NCI-H2196 treated with DMSO at 0.1 percent for 48 hours (cell line): Measurements from ENCODE around the gene GOLGA5.

Experiments
- DNase-seq: peaks from one replicate; lab custom pipeline; 2025; ENCODE audit not compliant: unreplicated experiment; lab: John Stamatoyannopoulos, UW

The GOLGA5 gene

DNA sequence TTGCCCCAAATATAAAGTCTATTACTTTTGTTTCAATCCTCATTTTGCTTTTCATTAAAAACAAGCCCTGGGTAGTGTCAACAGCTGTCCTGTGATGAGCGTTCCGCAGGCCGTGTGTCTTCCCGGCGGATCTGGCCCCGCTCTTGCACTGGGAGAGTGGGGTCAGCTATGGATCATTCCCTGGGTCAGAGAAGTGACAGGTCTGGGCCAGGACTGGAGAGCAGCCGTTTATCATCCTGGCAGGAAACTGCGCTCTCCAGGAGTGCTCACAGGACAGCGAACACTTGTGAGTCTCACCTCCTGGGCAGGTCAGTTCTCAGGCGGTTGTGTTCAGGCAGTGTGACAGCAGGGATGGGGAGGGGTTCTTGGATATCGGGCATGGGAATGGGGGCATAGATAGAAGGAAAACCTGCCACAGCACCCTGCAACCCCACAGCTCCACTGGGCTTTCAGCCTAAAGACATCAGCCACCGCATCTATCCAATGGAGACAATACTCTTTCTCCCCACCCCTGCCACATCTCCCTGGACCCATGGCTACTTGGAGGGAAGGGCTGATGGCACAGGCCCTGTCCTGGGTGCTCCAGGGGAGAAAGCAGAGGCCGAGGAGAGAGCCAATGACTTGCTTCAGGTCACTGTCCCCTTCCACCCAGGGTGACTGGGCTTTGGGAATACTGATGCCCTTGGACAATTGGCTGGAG lies 81.0 kb downstream of the GOLGA5 start:
- no peak for DNase-seq

DNA sequence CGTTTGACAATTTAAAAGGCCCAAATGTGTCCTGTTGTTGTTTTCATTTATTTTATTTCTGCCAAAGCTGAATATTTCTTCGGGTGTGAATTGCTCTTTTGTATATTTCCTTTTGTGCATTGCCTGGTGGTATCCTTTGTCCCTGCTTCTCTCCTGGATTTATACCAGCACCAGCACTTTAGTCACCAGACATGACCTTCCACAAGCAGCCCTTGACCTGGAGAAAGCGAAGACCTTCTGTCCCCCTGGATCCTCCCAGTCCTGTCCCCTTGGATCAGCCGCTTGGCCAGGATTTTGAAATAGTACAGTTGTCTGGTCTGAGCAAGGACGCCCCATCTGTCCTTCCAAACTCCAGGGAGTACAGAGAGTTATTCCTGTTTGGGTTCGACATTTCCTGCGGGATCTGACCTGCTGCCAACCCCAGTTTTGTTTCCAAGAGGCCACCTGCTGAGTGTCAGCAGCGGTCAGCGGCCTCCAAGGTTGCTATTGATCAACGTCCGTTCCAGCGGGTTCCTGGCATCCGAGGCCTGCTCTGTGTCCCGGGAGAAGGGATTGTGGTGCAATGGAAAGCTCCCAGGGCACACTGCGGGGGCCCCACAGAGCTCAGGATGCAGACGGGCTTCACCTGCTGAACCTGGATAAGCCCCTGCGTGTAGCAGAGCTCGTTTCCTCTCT lies 83.8 kb downstream of the GOLGA5 start:
- no peak for DNase-seq

DNA sequence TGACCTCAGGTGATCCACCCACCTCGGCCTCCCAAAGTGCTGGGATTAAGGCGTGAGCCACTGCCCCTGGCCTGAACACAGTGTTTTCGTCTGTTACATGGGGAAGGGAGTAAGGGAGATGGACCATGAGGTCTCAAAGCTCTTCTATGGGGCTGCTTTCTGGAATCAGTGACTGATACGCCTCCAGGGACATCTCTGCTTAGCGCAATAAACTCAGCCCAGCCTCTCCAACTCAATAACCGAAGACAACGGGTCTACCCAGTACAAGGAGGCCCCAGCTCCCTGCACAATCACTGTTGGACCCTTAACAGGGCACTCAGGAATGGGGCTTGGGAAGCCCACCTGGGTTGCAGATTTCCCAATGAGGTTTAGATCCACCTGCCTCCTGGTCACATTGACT lies 86.2 kb downstream of the GOLGA5 start:
- no peak for DNase-seq

DNA sequence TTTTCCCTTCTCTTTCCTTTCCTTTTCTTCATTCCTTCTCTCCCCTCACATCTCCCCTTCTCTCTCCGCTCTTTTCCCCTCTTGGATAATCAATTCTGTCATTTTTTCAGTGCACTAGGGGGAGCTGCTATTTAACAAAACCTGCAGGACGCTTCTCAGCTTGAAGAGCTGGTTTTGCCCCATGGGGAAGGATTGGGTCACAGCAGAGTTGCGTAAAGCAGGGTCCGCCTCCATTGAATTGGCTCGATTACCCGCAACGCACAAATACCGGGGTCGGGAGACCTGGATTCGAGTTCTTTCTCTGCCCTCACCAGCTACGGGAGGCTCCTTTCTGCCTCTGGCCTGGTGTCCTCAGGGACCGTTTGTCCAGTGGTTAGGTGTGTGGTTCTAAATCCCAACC lies 86.7 kb downstream of the GOLGA5 start:
- DNase-seq, result no peak

DNA sequence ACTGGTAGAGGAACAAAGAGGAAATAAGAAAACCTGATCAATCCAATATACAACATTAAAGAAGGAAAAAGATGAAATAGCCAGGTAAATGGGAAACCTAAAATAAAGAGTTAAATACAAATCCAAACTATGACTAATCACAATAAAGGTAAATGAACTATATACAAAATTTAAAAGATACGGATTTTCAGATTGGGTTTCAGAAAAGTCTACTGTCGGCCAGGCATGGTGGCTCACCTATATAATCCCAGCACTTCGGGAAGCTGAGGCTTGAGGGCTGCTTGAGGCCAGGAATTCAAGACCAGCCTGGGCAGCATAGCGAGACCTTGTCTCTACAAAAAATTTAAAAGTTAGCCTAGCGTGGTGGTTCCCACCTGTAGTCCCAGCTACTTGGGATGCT lies 89.0 kb downstream of the GOLGA5 start:
- DNase-seq, result no peak

DNA sequence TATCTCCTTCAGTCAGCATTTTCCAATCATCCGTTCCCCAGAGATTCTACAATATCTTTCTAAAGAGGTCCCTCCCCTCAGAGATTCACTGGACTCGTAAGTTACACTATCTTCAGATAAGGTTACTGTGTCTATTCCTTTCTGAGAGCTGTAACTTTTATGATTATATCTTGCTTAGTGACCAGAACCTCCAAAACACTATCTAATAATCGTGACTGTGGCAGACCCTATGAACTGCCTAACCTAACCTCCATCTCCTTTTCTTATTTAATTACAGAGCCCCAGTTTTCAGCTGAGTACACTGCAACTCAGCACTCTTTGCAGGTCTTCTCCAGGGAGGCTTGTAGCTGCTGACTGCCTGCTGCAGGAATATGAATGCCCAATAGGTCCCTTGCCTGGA lies 90.3 kb downstream of the GOLGA5 start:
- no peak for DNase-seq

DNA sequence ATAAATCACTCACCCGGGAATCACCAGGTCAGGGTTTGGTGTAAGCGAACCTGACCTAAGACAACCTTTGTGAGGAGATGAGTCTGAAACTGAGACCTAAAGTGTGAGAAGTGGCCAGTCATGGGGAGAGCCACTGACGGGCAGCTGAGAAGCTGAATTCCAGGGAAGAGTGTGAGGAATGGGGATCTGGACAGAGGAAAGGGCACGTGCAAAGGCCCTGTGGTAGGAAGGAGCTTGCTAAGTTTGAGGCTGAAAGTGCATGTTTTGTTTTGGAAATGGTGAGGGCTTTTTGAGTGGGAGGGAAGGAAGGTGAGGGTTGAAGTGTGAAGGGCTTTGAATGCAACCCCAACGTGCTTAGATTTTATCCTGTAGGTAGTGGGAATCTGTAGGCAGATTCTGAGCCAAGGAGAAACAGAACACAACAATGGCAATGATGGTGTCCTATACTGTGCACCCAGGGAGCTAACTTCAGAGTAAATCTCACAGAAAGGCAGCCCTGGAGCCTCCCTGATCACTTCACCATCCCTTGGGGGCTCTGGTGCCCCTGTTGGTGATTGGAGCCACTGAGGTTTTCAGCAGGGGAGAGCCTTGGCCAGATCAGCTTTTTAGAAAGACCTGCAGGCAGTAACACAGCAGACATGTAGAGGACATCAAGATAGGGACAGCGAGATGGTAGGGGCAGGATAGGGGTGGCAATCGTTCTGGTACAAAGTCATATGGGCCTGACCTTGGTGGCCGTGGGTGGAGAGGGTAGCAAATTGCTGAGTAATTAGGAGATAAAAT lies 91.4 kb downstream of the GOLGA5 start:
- DNase-seq, result no peak

DNA sequence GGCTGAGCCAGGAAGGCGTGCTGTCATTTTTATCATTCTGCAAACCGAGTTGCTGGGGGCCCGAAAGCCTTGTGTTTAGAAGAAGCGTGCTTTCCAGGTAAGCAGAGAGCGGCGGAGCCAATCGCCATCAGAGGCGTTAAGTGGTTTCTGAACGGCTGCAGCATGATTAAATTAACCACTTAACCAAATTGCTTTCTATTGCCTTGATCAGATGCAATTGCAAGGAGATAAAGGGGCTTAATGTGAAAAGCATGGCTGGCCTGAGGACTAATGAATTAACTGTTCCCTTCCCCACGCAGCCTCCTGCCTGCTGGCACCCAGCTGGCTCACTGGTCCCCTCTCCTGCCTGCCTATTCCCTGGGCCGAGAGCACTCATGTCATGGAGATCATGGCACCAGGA lies 92.2 kb downstream of the GOLGA5 start:
- DNase-seq, result no peak

DNA sequence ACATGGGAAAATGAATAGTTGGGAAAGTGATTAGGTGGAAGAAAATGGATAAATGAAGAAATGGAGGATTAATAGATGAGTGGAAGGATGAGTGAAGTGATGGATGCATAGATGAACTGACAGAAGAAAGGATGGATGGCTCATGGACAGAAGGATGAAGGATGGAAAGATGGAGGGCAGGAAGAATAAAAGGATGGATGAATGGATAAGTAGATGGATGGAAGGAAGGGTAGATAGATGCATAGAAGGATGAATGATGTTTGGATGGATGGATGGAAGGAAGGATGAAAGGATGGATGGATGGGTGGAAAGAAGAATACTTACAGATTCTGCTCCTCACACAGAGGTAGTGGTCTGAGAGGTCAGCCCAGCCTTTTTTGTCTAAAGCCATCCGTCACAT lies 93.1 kb downstream of the GOLGA5 start:
- DNase-seq, result no peak

DNA sequence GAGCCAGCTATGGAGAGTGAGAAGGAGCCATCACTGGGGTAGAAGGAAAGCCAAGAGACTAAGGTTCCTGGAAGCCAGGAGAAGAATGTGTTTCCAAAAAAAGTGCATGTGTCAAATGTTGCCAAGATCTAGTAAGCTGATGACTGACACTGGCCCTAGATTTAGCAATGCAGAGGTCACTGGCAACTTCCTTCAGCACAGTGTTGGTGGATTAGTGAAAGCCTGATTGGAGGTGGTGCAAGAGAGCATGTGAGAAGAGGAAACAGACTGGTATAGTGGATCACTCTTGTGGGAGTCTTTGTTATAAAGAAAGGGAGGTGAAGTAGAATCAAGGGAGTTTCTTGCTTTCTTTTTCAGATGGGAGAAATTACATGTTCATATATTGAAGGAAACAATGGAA lies 94.8 kb downstream of the GOLGA5 start:
- DNase-seq, result no peak
